Measurements from ENCODE around the gene NMD3.

The NMD3 gene

GRCh38 chr3:161215185-161215584 lies 5.9 kb upstream of the NMD3 start:
- no peak for DNase-seq (ENCODE audit: low spot score in 2 of 2)
- no peak overlapping the region for H3K27ac Mint-ChIP-seq
- H3K4me3 Mint-ChIP-seq = no peak overlapping the region
- no peaks in the 10 kb centered on the region for H3K36me3 Mint-ChIP-seq
- ATAC-seq (ENCODE audit: low read depth) = no peak
- peaks cover 1% of the 10 kb centered on the region for H3K4me1 Mint-ChIP-seq
- H3K9me3 Mint-ChIP-seq = no peaks in the 10 kb centered on the region
- H3K27me3 Mint-ChIP-seq = no peaks in the 10 kb centered on the region

GRCh38 chr3:161217496-161217895 lies 3.6 kb upstream of the NMD3 start:
- ATAC-seq (ENCODE audit: low read depth) = no peak
- H3K27ac Mint-ChIP-seq = no peak overlapping the region
- no peaks in the 10 kb centered on the region for H3K27me3 Mint-ChIP-seq
- H3K4me3 Mint-ChIP-seq = no peak overlapping the region
- peaks cover 8% of the 10 kb centered on the region for H3K4me1 Mint-ChIP-seq
- H3K9me3 Mint-ChIP-seq = no peaks in the 10 kb centered on the region
- no peak for DNase-seq (ENCODE audit: low spot score in 2 of 2)
- H3K36me3 Mint-ChIP-seq = no peaks in the 10 kb centered on the region

- Mint-ChIP-seq H3K27ac (no peak overlapping the region), H3K9me3 (no peaks in the 10 kb centered on the region), H3K4me3 (no peak overlapping the region), H3K27me3 (no peaks in the 10 kb centered on the region), H3K36me3 (no peaks in the 10 kb centered on the region), H3K4me1 (peaks cover 17% of the 10 kb centered on the region)
- DNase-seq (ENCODE audit: low spot score in 2 of 2) (no peak), ATAC-seq (ENCODE audit: low read depth) (no peak)
These were observed 1.6 kb upstream of the NMD3 start for GRCh38 chr3:161219495-161219894.

GRCh38 chr3:161221806-161222600 lies 892 bp downstream of the NMD3 start:
- Mint-ChIP-seq H3K27ac (peak overlapping the region; percentile 96), H3K36me3 (no peaks in the 10 kb centered on the region), H3K9me3 (no peaks in the 10 kb centered on the region), H3K27me3 (no peaks in the 10 kb centered on the region), H3K4me1 (peaks cover 17% of the 10 kb centered on the region), H3K4me3 (peak overlapping the region; percentile 93)
- DNase-seq (ENCODE audit: low spot score in 2 of 2) (no peak), ATAC-seq (ENCODE audit: low read depth) (no peak)

GRCh38 chr3:161222662-161223061 lies 1.6 kb downstream of the NMD3 start:
- H3K36me3 Mint-ChIP-seq = no peaks in the 10 kb centered on the region
- no peaks in the 10 kb centered on the region for H3K9me3 Mint-ChIP-seq
- no peak for ATAC-seq (ENCODE audit: low read depth)
- no peaks in the 10 kb centered on the region for H3K27me3 Mint-ChIP-seq
- H3K27ac Mint-ChIP-seq = peak overlapping the region; percentile 96
- DNase-seq (ENCODE audit: low spot score in 2 of 2) = no peak
- H3K4me3 Mint-ChIP-seq = peak overlapping the region; percentile 41
- H3K4me1 Mint-ChIP-seq = peaks cover 17% of the 10 kb centered on the region

GRCh38 chr3:161224786-161225185 lies 3.7 kb downstream of the NMD3 start:
- H3K27ac Mint-ChIP-seq = no peak overlapping the region

GRCh38 chr3:161230621-161231171 lies 9.6 kb downstream of the NMD3 start:
- Mint-ChIP-seq H3K27me3 (no peaks in the 10 kb centered on the region), H3K27ac (no peak overlapping the region), H3K36me3 (peaks cover 7% of the 10 kb centered on the region), H3K4me3 (no peak overlapping the region), H3K4me1 (no peaks in the 10 kb centered on the region), H3K9me3 (no peaks in the 10 kb centered on the region)
- no peak for DNase-seq (ENCODE audit: low spot score in 2 of 2)
- ATAC-seq (ENCODE audit: low read depth) = no peak

More at GRCh38 chr3:161224786-161225185, 3.7 kb downstream of the NMD3 start:
- Mint-ChIP-seq H3K9me3 (no peaks in the 10 kb centered on the region), H3K4me3 (no peak overlapping the region), H3K4me1 (peaks cover 17% of the 10 kb centered on the region), H3K36me3 (no peaks in the 10 kb centered on the region), H3K27me3 (no peaks in the 10 kb centered on the region)
- no peak for ATAC-seq (ENCODE audit: low read depth)
- DNase-seq (ENCODE audit: low spot score in 2 of 2) = no peak

GRCh38 chr3:161231861-161232260 lies 10.8 kb downstream of the NMD3 start:
- ATAC-seq (ENCODE audit: low read depth) = no peak
- no peaks in the 10 kb centered on the region for H3K4me1 Mint-ChIP-seq
- H3K9me3 Mint-ChIP-seq = no peaks in the 10 kb centered on the region
- no peaks in the 10 kb centered on the region for H3K27me3 Mint-ChIP-seq
- H3K4me3 Mint-ChIP-seq = no peak overlapping the region
- H3K36me3 Mint-ChIP-seq = peaks cover 11% of the 10 kb centered on the region
- no peak overlapping the region for H3K27ac Mint-ChIP-seq
- no peak for DNase-seq (ENCODE audit: low spot score in 2 of 2)

- Mint-ChIP-seq H3K4me1 (no peaks in the 10 kb centered on the region), H3K27me3 (no peaks in the 10 kb centered on the region), H3K36me3 (peaks cover 17% of the 10 kb centered on the region), H3K27ac (no peak overlapping the region), H3K9me3 (no peaks in the 10 kb centered on the region), H3K4me3 (no peak overlapping the region)
- ATAC-seq (ENCODE audit: low read depth) = no peak
- DNase-seq (ENCODE audit: low spot score in 2 of 2) = no peak
These were observed 12.4 kb downstream of the NMD3 start for GRCh38 chr3:161233557-161233956.

- Mint-ChIP-seq H3K4me1 (no peaks in the 10 kb centered on the region), H3K27ac (no peak overlapping the region), H3K9me3 (no peaks in the 10 kb centered on the region), H3K36me3 (peaks cover 26% of the 10 kb centered on the region), H3K4me3 (no peak overlapping the region), H3K27me3 (no peaks in the 10 kb centered on the region)
- ATAC-seq (ENCODE audit: low read depth) (no peak), DNase-seq (ENCODE audit: low spot score in 2 of 2) (no peak)
These were observed 15.1 kb downstream of the NMD3 start for GRCh38 chr3:161236240-161236639.

GRCh38 chr3:161239700-161240099 lies 18.6 kb downstream of the NMD3 start:
- no peak for DNase-seq (ENCODE audit: low spot score in 2 of 2)
- peaks cover 33% of the 10 kb centered on the region for H3K36me3 Mint-ChIP-seq

GRCh38 chr3:161244538-161244937 lies 23.4 kb downstream of the NMD3 start:
- DNase-seq (ENCODE audit: low spot score in 2 of 2) (no peak), ATAC-seq (ENCODE audit: low read depth) (no peak)
- H3K4me3 Mint-ChIP-seq = no peak overlapping the region
- no peaks in the 10 kb centered on the region for H3K4me1 Mint-ChIP-seq
- no peaks in the 10 kb centered on the region for H3K9me3 Mint-ChIP-seq
- H3K36me3 Mint-ChIP-seq = peaks cover 29% of the 10 kb centered on the region
- H3K27ac Mint-ChIP-seq = no peak overlapping the region
- H3K27me3 Mint-ChIP-seq = no peaks in the 10 kb centered on the region

More at GRCh38 chr3:161239700-161240099, 18.6 kb downstream of the NMD3 start:
- Mint-ChIP-seq H3K9me3 (no peaks in the 10 kb centered on the region), H3K27me3 (no peaks in the 10 kb centered on the region), H3K27ac (no peak overlapping the region), H3K4me1 (no peaks in the 10 kb centered on the region), H3K4me3 (no peak overlapping the region)
- no peak for ATAC-seq (ENCODE audit: low read depth)

GRCh38 chr3:161247049-161247448 lies 25.9 kb downstream of the NMD3 start:
- peaks cover 31% of the 10 kb centered on the region for H3K36me3 Mint-ChIP-seq
- no peak overlapping the region for H3K4me3 Mint-ChIP-seq
- H3K4me1 Mint-ChIP-seq = no peaks in the 10 kb centered on the region
- no peak overlapping the region for H3K27ac Mint-ChIP-seq
- DNase-seq (ENCODE audit: low spot score in 2 of 2) (no peak), ATAC-seq (ENCODE audit: low read depth) (no peak)
- no peaks in the 10 kb centered on the region for H3K9me3 Mint-ChIP-seq
- no peaks in the 10 kb centered on the region for H3K27me3 Mint-ChIP-seq

- DNase-seq (ENCODE audit: low spot score in 2 of 2) = no peak
- Mint-ChIP-seq H3K27me3 (no peaks in the 10 kb centered on the region), H3K9me3 (no peaks in the 10 kb centered on the region), H3K36me3 (peaks cover 31% of the 10 kb centered on the region), H3K27ac (no peak overlapping the region), H3K4me1 (no peaks in the 10 kb centered on the region), H3K4me3 (no peak overlapping the region)
- ATAC-seq (ENCODE audit: low read depth) = no peak
These were observed 29.0 kb downstream of the NMD3 start for GRCh38 chr3:161250116-161250515.

- no peak for DNase-seq (ENCODE audit: low spot score in 2 of 2)
- Mint-ChIP-seq H3K4me3 (no peak overlapping the region), H3K27ac (no peak overlapping the region), H3K9me3 (no peaks in the 10 kb centered on the region), H3K4me1 (no peaks in the 10 kb centered on the region), H3K36me3 (peaks cover 35% of the 10 kb centered on the region), H3K27me3 (no peaks in the 10 kb centered on the region)
- no peak for ATAC-seq (ENCODE audit: low read depth)
These were observed 30.6 kb downstream of the NMD3 start for GRCh38 chr3:161251716-161252115.

Data from memory B cell (primary cell).